IPS-18c (cell line): ENCODE results near the gene FUT7.

ENCODE experiments used
- H3K4me3 ChIP-seq: 2 replicates; pipeline ENCODE4 v1.7.0; 2013; ENCODE audit warnings: low read depth, mild to moderate bottlenecking, low read length, moderate library complexity; ENCODE audit not compliant: insufficient read depth
- H3K9me3 ChIP-seq: one replicate; pipeline ENCODE4 v1.6.1; 2013; ENCODE audit warnings: mild to moderate bottlenecking, low read length, moderate library complexity; ENCODE audit not compliant: control insufficient read depth, insufficient read depth

FUT7 gene

GRCh38 chr9:136985027-136985602 is 46.8 kb downstream of the FUT7 start:
- Histone ChIP-seq H3K4me3 (no peak overlapping the region), H3K9me3 (no peaks in the 10 kb centered on the region)

GRCh38 chr9:136984464-136985026 is 47.3 kb downstream of the FUT7 start:
- no peaks in the 10 kb centered on the region for H3K9me3 ChIP-seq
- no peak overlapping the region for H3K4me3 ChIP-seq

DNA sequence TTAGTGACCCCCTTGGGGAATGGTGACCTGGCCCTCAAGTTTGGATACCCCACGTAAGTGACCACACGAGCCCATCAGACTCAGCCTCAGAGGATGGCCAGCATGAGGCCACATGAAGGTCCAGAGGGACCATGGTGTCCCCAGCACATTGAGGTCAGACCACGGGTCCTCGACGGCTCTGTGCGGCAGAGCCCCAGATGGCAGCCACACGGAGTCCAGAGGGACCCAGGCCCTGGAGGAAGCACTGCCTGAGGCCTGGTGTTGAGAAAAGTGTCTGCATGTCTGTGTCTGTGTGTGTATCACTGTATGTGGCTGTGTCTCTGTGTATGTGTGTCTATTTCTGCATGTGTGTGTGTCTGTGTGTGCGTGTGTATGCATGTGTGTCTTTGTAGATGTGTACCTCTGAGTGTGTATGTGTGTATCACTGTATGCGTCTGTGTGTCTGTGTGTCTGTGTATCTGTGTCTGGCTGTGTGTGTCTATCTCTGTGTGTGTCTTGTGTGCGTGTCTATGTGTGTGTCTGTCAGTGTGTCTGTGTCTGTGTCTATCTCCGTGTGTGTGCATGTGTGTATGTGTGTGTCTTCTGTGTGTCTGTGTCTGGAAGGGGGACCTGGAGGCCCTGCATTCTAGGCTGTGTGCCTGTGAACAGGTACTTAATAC is 48.1 kb downstream of the FUT7 start:
- Histone ChIP-seq H3K4me3 (no peak overlapping the region), H3K9me3 (no peaks in the 10 kb centered on the region)

DNA sequence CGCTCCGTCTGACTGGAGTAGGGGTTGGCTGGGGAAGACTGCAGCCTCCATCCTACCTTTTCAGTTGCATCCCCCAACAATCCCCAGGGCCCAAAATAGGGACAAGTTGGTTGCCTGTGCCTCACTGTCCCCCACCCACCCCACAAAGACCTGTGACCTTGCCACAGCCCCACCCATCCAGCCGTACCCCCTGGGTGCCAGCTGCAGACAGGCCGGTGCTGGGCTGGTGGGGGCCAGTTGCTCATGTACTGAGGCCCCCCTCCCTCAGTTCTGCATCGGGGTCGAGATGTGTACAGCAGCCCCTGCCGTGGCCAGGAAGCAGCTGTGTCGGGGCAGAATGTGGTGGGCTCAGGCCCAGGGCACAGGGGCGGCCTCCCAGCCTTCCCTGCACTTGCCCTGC is 48.7 kb downstream of the FUT7 start:
- no peak overlapping the region for H3K4me3 ChIP-seq
- no peaks in the 10 kb centered on the region for H3K9me3 ChIP-seq

DNA sequence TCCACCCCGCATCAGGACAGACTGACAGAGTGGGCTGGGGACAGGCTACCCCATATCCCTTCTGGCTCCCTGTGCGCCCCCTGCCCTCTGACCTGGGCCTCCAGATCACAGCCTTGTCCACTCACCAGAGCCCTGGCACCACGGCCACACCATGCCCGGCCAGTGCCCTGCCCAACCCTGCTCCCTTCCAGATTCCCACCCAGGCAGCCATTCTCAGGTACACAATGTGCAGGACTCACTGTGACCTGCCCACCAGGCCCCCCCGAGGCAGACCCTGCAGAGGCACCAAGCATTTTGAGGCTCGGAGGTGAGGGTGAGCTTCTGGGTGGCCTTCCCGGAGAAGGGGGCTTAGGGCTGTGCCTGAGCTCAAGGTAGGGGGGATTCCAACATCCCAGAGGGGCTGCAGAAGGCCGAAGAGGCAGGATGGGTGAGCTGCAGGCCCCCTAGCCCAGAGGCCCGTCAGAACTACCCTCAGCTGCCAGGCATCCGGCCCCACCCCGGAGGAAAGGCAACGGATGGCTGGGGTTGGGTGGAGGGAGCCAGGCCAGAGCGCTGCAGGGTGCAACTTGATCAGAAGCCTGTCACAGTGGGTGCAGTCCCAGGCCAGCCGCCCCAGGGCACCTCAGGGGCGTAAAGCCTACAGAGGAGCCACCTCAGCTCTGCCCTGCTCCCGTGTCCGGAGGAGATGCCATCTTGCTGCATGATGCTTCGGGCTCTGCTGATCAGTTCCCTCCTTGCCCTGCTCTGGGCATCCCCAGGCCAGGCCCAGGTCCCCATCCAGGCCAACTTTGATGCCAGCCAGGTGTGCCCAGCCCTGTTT is 49.4 kb downstream of the FUT7 start, which contains the start of gene LCNL1:
TSS of gene LCNL1 (plus strand) at position 762 of the 820 bp plus-strand sequence. CDS start 594 bp downstream, outside the sequence.
- no peaks in the 10 kb centered on the region for H3K9me3 ChIP-seq
- H3K4me3 ChIP-seq: no peak within 1 kb of the TSS

DNA sequence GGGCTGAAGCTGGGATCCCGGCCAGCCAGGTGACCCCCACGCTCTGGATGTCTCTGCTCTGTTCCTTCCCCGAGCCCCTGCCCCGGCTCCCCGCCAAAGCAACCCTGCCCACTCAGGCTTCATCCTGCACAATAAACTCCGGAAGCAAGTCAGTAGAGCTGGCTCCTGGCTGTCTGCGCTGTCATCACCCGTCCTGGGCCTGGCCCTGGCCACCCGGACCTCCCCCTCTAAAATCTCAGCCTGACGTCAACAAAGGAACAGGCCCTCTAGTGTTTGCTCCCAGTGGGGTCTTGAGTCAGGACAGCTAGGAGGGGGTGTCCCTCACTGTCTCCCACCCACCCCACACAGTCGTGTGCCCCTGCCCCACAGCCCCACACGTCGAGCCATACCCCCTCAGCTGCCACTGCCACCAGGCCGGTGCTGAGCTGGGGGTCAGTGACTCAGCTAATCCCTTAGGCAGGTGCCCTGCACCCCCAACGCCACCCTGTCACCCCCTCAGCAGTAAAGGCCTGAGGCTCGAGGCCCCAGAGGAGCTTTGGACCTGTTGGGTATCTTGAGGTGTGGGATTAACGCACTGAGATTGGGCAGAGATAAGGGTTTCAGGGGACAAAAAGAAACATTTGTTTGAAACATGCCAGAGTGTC is 50.2 kb downstream of the FUT7 start:
- no peaks in the 10 kb centered on the region for H3K9me3 ChIP-seq
- H3K4me3 ChIP-seq: no peak overlapping the region

- H3K4me3 ChIP-seq: no peak overlapping the region
Measured at GRCh38 chr9:136980669-136981478, 51.0 kb downstream of the FUT7 start.

More at GRCh38 chr9:136980669-136981478, 51.0 kb downstream of the FUT7 start:
- H3K9me3 ChIP-seq: no peaks in the 10 kb centered on the region
